GM12878 (cell line): ENCODE results near the gene CEP250. TPM values are rescaled to one million over a fixed set of nuclear protein-coding genes. Genes with fewer than 3 reads are reported as not detected.
A peak's percentile ranks its signal among the peaks of the same experiment; 100 is the strongest.
"Not testable (repeated sequence)": the region's sequence is repeated elsewhere in the genome, so short reads cannot be mapped to it uniquely, and the experiment has no call there.

Experiments
- ATAC-seq: fragments of 200-7000 bp; cut with Tn5 transposase; 3 replicates; pipeline ENCODE4 v1.9.1; 2020; ENCODE audit warnings: mild to moderate bottlenecking, moderate library complexity
- BruUV-seq: library from RNA; stranded (reverse); fragments of 400-500 nt; replicated peaks from 2 replicates; lab custom pipeline; 2021; lab: Mats Ljungman, UMichigan
- CTCF ChIA-PET: fragments of 300-600 bp; sonication (Branson Sonifier 250); formaldehyde crosslinking; extraction: SDS; loops from one replicate; lab custom pipeline; 2021; ENCODE audit warnings: inconsistent platforms; lab: Yijun Ruan, JAX
- POLR2A ChIA-PET: fragments of 350-600 bp; formaldehyde crosslinking; extraction: SDS; loops from one replicate; lab custom pipeline; 2021; ENCODE audit warnings: inconsistent platforms; lab: Charles Lee
- RAD21 ChIA-PET: fragments of 300-600 bp; sonication (Branson Sonifier 250); formaldehyde crosslinking; loops from one replicate; lab custom pipeline; 2023; ENCODE audit warnings: antibody characterized with exemption; ENCODE audit not compliant: unreplicated experiment; lab: Charles Lee
- SMC1A ChIA-PET: fragments of 300-600 bp; sonication (Branson Sonifier 250); formaldehyde crosslinking; loops from one replicate; lab custom pipeline; 2023; ENCODE audit not compliant: unreplicated experiment, uncharacterized antibody; lab: Charles Lee
- DNase-seq: peaks from one replicate; pipeline ENCODE4 v3.0.0-alpha.2; 2011; ENCODE audit warnings: low read depth, low spot score
- FAIRE-seq: peaks from 3 replicates; lab custom pipeline; 2011; peaks lifted over from hg19 to GRCh38; lab: Jason Lieb, UNC
- H2AFZ ChIP-seq: 2 replicates; pipeline ENCODE4 v1.6.0; 2011; ENCODE audit warnings: low read depth, low read length, control low read depth; ENCODE audit not compliant: control insufficient read depth
- H3K27ac ChIP-seq: 2 replicates; pipeline ENCODE4 v1.5.1; 2011; ENCODE audit warnings: control low read depth; ENCODE audit not compliant: control insufficient read depth, insufficient read depth
- H3K27me3 ChIP-seq, 2 experiments: replicated peaks in 1 of 2; 2 replicates each; pipeline versions ENCODE4 v1.6.0 to v1.6.1; 2011; ENCODE audit warnings: low read length in 1 of 2; ENCODE audit not compliant: control insufficient read depth in 2 of 2, insufficient read depth in 2 of 2
- H3K36me3 ChIP-seq, 2 experiments: 2 replicates each; pipeline ENCODE4 v1.5.1; 2011; ENCODE audit warnings: low read length in 1 of 2; ENCODE audit not compliant: control insufficient read depth in 2 of 2, insufficient read depth in 2 of 2
- H3K4me1 ChIP-seq: 2 replicates; pipeline ENCODE4 v1.6.1; 2011; ENCODE audit warnings: mild to moderate bottlenecking, low read length, moderate library complexity, mixed read lengths; ENCODE audit not compliant: control insufficient read depth, insufficient read depth
- H3K4me2 ChIP-seq: 2 replicates; pipeline ENCODE4 v1.6.0; 2011; ENCODE audit warnings: control low read depth; ENCODE audit not compliant: control insufficient read depth, insufficient read depth
- H3K4me3 ChIP-seq: fragments of 200-600 bp; sonication (generic); 2 replicates; pipeline ENCODE4 v1.5.1; 2016
- H3K79me2 ChIP-seq: 2 replicates; pipeline ENCODE4 v1.6.0; 2011; ENCODE audit warnings: low read length; ENCODE audit not compliant: control insufficient read depth, insufficient read depth
- H3K9ac ChIP-seq: 2 replicates; pipeline ENCODE4 v1.8.0; 2011; ENCODE audit warnings: low read length, control low read depth, mixed read lengths; ENCODE audit not compliant: control insufficient read depth, insufficient read depth
- H3K9me3 ChIP-seq: replicated peaks from 3 replicates; pipeline ENCODE4 v1.5.1; 2011; ENCODE audit warnings: mild to moderate bottlenecking, low read length; ENCODE audit not compliant: control insufficient read depth, insufficient read depth
- H4K20me1 ChIP-seq: 2 replicates; pipeline ENCODE4 v1.6.0; 2011; ENCODE audit not compliant: control insufficient read depth, insufficient read depth
- HCFC1 ChIP-seq: fragments of 150-350 bp; IDR thresholded peaks from 2 replicates; pipeline ENCODE4 v1.6.1; 2014; ENCODE audit warnings: low read length
- POU2F2 ChIP-seq: IDR thresholded peaks from 3 replicates; pipeline ENCODE4 v1.6.1; 2011; ENCODE audit warnings: low read depth, mild to moderate bottlenecking, low read length, borderline replicate concordance
- WRNIP1 ChIP-seq: IDR thresholded peaks from 2 replicates; pipeline ENCODE4 v1.6.1; 2011; ENCODE audit warnings: low read depth, low read length, improper control_type of control experiment, borderline replicate concordance
- YBX1 ChIP-seq: fragments of 450-650 bp; IDR thresholded peaks from 2 replicates; pipeline ENCODE4 v1.6.1; 2016; ENCODE audit warnings: antibody characterized with exemption
- ZNF217 ChIP-seq: fragments of 450-650 bp; IDR thresholded peaks from 2 replicates; pipeline ENCODE4 v1.6.1; 2017; ENCODE audit warnings: antibody characterized with exemption, mild to moderate bottlenecking
- ZNF592 ChIP-seq: fragments of 450-650 bp; IDR thresholded peaks from 2 replicates; pipeline ENCODE4 v1.6.1; 2017; ENCODE audit warnings: mild to moderate bottlenecking, moderate library complexity
- WGBS: methylation state at CpG from one replicate; pipeline ENCODE4 v1.1.6; 2016; ENCODE audit warnings: low lambda C conversion rate; ENCODE audit not compliant: insufficient replicate concordance, insufficient coverage; ENCODE audit errors: missing lambda C conversion rate; 5-methylcytosine and 5-hydroxymethylcytosine counted together
- in situ Hi-C: fragments of 300-500 bp; cut with MboI; formaldehyde crosslinking; loops from 9 replicates; pipeline ENCODE4 v1.14.3; 2018; ENCODE audit warnings: mixed read lengths
- intact Hi-C: fragments of 100-400 bp; cut with micrococcal nuclease; formaldehyde crosslinking; loops from one replicate; pipeline ENCODE4 v1.14.2; 2022; ENCODE audit not compliant: unreplicated experiment
- polyA plus RNA-seq, 11 experiments: library from polyadenylated mRNA; depleted of rRNA in 4 of 11; unstranded in 6 of 11; stranded (reverse) in 5 of 11; fragments of >200 nt; fragmentation: Nextera tagmentation in 4 of 11; fragmentation: Illumina TruSeq in 1 of 11; extraction: Ambion mirVana in 4 of 11; extraction: Trizol in 1 of 11; gene quantifications; 1 replicate in 1 of 11; 2 replicates in 10 of 11; pipeline versions ENCODE4 v1.2.1 to v1.2.3, GENCODE V29; 2011 to 2016; ENCODE audit warnings: inconsistent platforms in 2 of 11, missing spikeins in 2 of 11, low read depth in 1 of 11
- total RNA-seq, 4 experiments: library from RNA; depleted of rRNA in 3 of 4; stranded (reverse); fragments of >200 nt in 3 of 4; fragmentation: Illumina TruSeq in 1 of 4; extraction: Trizol in 1 of 4; gene quantifications; 2 replicates each; pipeline versions ENCODE4 v1.2.1 to v1.2.3, GENCODE V29; 2013 to 2021
- TF ChIP-seq, protein P1 (sequence below): IDR thresholded peaks from 2 replicates; pipeline ENCODE4 v1.6.1; 2012; ENCODE audit warnings: low read length, inconsistent platforms
- TF ChIP-seq, protein P2 (sequence below): fragments of 450-650 bp; IDR thresholded peaks from 2 replicates; pipeline ENCODE4 v1.6.1; 2017; ENCODE audit warnings: low read depth, mild to moderate bottlenecking, moderate library complexity
- TF ChIP-seq, protein P3 (sequence below), 3 experiments: IDR thresholded peaks in 2 of 3; conservative IDR thresholded peaks in 1 of 3; 2 replicates each; pipeline ENCODE4 v1.5.1; 2011; ENCODE audit warnings: low read depth in 3 of 3, low read length in 3 of 3, mild to moderate bottlenecking in 3 of 3, control low read depth in 2 of 3, moderate library complexity in 2 of 3, inconsistent platforms in 1 of 3, mixed read lengths in 1 of 3; ENCODE audit not compliant: control insufficient read depth in 2 of 3, insufficient read depth in 1 of 3; ENCODE audit errors: extremely low read depth in 1 of 3

The CEP250 gene
- total and polyA plus RNA-seq, 10 of the 15 experiments (the other 5 are each of a cell fraction or from before 2014, with no cell fraction given): 2.4 to 41.6 (median 25.7) TPM

DNA sequence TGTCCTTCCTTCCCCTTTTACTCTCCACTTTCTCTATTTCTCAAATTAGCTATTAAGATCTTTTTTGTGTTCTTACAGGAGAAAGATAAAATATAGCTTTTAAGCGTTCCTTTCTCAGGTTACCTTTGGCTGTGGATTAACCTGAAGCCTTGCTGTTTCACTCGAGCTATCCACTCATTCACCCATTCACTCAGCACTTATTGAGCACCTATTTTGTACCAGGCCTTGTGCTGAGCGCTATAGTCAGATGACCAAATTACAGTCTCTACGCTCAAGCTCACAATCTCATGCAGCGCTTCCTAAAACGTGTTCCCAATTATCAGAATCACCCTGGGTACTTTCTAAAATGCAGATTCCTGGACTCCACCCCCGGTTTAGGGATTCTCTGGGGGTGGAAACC is 1.8 kb upstream of the CEP250 start (continued):
- TF ChIP-seq, protein P1, sequence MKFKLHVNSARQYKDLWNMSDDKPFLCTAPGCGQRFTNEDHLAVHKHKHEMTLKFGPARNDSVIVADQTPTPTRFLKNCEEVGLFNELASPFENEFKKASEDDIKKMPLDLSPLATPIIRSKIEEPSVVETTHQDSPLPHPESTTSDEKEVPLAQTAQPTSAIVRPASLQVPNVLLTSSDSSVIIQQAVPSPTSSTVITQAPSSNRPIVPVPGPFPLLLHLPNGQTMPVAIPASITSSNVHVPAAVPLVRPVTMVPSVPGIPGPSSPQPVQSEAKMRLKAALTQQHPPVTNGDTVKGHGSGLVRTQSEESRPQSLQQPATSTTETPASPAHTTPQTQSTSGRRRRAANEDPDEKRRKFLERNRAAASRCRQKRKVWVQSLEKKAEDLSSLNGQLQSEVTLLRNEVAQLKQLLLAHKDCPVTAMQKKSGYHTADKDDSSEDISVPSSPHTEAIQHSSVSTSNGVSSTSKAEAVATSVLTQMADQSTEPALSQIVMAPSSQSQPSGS: no peak
- TF ChIP-seq ZNF217 (no peak), YBX1 (no peak), POU2F2 (no peak), WRNIP1 (no peak), ZNF592 (no peak), HCFC1 (no peak)
- TF ChIP-seq, protein P2, sequence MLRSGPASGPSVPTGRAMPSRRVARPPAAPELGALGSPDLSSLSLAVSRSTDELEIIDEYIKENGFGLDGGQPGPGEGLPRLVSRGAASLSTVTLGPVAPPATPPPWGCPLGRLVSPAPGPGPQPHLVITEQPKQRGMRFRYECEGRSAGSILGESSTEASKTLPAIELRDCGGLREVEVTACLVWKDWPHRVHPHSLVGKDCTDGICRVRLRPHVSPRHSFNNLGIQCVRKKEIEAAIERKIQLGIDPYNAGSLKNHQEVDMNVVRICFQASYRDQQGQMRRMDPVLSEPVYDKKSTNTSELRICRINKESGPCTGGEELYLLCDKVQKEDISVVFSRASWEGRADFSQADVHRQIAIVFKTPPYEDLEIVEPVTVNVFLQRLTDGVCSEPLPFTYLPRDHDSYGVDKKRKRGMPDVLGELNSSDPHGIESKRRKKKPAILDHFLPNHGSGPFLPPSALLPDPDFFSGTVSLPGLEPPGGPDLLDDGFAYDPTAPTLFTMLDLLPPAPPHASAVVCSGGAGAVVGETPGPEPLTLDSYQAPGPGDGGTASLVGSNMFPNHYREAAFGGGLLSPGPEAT: no peak
- TF ChIP-seq, protein P3, sequence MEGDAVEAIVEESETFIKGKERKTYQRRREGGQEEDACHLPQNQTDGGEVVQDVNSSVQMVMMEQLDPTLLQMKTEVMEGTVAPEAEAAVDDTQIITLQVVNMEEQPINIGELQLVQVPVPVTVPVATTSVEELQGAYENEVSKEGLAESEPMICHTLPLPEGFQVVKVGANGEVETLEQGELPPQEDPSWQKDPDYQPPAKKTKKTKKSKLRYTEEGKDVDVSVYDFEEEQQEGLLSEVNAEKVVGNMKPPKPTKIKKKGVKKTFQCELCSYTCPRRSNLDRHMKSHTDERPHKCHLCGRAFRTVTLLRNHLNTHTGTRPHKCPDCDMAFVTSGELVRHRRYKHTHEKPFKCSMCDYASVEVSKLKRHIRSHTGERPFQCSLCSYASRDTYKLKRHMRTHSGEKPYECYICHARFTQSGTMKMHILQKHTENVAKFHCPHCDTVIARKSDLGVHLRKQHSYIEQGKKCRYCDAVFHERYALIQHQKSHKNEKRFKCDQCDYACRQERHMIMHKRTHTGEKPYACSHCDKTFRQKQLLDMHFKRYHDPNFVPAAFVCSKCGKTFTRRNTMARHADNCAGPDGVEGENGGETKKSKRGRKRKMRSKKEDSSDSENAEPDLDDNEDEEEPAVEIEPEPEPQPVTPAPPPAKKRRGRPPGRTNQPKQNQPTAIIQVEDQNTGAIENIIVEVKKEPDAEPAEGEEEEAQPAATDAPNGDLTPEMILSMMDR (IDR thresholded peaks at IDR 0.05 in 2 of 3, conservative IDR thresholded peaks at IDR 0.05 in 1 of 3; ENCODE audit: control insufficient read depth in 2 of 3, extremely low read depth in 1 of 3, insufficient read depth in 1 of 3, low read depth in 3 of 3, low read length in 3 of 3): no peak

- WGBS: 95% methylated on average over 7 of the region's 7 CpGs
- H4K20me1 ChIP-seq, H3K4me1 ChIP-seq, H2AFZ ChIP-seq, in situ Hi-C loops, H3K9ac ChIP-seq, H3K36me3 ChIP-seq, ATAC-seq, H3K79me2 ChIP-seq, intact Hi-C loops, DNase-seq, BruUV-seq, H3K27me3 ChIP-seq, H3K9me3 ChIP-seq, FAIRE-seq, RAD21 ChIA-PET, H3K27ac ChIP-seq, H3K4me3 ChIP-seq: not testable (repeated sequence)
- CTCF ChIA-PET: interaction anchor here (0.9 to 7.3 kb wide), 6 partner anchors 8 to 497 kb away, joined by 3 to 56 read pairs (median 4); partner anchors contain the start of gene SCAND1
- H3K4me2 ChIP-seq: peak overlapping the region; percentile 95; the same call in 1 of the 2 replicates
- POLR2A ChIA-PET: interaction anchor here (1.3 to 1.5 kb wide), 3 partner anchors 22 to 497 kb away, joined by 3 to 5 read pairs (median 3); partner anchors contain the start of gene RBM39
- SMC1A ChIA-PET: interaction anchor here (0.8 to 2.0 kb wide), 5 partner anchors 14 to 311 kb away, joined by 3 to 5 read pairs (median 3); no protein-coding TSS in a partner anchor
Observed at GRCh38 chr20:35456700-35457099, 1.3 kb downstream of the CEP250 start.
